ENCODE data around the gene SAMD4A. TPM values are rescaled to one million over a fixed set of nuclear protein-coding genes. Genes with fewer than 3 reads are reported as not detected.
"Not testable (repeated sequence)": the region's sequence is repeated elsewhere in the genome, so short reads cannot be mapped to it uniquely, and the experiment has no call there.

The SAMD4A gene
- total RNA-seq, 1 donor from 2014 or later, result 26.4 TPM

DNA sequence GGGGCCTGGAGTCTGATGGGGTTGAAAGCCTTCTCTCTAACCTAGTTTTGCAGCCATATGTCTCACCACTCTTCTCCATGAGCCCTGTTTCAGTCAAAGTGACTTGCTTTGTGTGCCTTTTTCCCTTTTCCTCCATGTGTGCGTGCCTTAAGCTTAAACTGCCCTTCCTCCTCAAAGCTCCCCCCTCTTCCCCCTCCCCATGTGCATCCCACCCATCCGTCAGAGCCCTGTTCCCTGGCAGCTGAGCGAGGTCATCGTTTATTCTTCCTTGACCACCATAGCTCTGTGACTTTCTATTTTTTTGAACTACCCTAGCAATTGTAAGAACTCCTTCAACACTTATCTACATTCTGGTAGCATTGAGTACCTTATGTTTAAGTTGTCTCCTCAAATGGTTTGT is 24.9 kb downstream of the SAMD4A start:
- DNase-seq (ENCODE audit: low read depth, low spot score), result no peak

DNA sequence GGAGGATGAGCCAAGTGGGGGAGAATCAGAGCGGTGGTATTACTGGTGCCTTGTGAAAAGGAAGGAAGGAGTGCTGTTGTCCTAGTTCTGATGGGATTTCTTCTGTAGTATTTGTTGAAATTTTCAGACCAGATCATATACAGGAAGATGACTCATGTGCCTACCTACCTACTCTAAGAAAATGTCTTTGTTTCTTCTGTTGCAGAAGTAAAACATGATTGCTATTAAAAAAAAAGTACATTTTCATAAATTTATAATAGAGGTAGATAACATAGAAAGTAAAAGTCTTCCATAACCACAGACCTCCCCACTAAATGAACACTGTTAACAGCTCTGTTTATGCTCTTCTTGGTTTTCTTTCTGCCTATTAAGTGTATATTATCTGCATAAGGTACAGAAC is 26.9 kb downstream of the SAMD4A start:
- no peak for DNase-seq (ENCODE audit: low read depth, low spot score)

DNA sequence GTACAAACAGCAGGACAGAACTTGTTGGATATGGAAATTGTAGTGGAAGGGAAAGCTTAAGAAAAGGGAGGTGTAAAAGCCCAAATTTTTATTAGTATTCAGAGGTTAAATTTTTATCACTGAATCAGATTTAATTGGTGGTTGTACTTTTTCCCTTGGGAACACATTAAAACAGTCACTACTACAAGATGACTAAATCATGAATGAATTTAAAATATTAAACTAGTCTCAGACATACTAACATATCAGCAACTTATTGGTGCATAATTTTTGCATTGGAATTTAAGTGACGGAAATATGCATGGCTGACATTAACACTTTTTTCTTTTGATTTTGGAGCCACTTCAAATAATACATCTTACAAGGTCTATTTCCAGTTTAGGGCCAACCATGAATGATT is 27.6 kb downstream of the SAMD4A start:
- DNase-seq (ENCODE audit: low read depth, low spot score), result no peak

DNA sequence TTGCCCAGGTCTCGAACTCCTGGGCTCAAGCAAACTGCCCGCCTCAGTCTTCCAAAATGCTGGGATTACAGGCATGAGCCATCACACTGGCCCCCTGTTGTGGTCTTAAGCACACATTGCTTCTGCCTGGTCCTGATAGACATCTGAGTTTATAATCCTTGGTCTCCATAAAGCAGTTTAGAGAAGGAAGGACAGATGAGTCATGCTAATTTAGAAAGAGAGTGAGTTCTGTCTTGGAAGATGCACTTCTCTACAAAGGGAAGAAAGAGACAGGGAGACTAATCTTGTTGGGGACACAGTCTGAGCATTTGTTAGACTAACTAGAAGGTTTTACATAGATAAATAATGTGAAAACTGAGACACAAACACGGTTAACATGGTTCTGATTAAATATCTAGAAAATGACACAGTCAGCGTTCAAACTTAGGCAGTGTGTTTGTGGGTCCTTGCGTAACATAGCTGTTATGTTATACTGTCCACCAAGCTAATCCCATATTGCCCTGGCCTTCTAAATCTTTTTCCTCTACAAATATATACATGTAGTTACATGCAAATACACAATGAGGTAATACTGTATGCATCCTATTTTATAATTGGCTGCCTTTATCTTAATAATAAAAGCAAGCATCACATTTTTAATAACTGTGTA is 31.0 kb downstream of the SAMD4A start:
- no peak for DNase-seq (ENCODE audit: low read depth, low spot score)

DNA sequence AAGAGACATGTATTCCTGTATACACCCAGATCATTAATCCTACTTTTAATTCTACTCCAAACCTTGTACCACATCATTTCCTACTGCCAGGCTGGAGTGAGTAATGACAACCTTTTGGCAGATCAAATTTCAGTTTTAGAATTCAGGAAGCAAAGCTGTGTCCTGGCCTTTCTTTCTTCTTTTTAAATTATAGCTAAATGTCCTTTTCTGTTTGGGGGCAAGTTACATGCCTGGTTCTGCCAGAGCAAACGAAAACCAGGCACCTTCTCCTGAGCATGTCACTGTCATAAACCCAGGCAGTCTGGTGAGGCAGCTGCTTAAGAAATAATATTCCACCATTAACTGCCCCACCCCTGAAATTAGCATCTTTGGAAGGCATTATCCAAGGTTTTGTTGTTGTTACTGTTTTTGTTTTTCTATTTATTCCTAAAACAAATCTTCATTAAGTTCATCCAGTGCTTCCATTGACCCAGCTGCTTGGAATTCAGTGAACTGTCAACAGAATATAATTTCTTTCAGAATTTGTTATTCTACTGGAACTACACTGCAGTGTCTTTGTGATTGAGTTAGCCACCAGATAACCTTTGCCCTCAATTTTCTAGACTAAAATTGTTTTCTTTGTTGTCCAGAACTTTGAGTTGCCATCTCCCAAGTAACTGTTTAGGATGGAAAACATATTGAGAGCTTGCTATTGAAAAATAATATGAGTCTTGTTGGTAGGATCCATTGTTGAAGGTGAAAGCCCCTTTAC is 33.2 kb downstream of the SAMD4A start:
- DNase-seq (ENCODE audit: low read depth, low spot score), result no peak

DNA sequence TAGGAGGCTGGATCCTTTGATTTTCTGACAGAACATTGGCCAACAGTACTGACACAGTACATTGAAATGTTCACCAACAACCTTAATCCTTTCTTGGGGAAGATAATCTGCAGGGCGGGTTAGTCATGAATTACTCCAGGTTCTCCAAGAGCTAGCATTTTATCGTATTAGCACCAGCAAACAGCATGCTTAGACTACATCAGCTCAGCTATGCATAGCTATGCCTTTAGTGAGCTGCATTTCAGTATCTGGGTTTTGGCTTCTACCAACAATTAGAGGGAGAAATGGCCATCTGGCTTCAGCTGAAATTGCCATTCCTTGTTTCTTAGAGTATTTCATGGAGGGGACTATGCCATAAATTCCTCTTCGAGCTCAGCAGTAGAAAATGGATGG is 33.8 kb downstream of the SAMD4A start:
- no peak for DNase-seq (ENCODE audit: low read depth, low spot score)

DNA sequence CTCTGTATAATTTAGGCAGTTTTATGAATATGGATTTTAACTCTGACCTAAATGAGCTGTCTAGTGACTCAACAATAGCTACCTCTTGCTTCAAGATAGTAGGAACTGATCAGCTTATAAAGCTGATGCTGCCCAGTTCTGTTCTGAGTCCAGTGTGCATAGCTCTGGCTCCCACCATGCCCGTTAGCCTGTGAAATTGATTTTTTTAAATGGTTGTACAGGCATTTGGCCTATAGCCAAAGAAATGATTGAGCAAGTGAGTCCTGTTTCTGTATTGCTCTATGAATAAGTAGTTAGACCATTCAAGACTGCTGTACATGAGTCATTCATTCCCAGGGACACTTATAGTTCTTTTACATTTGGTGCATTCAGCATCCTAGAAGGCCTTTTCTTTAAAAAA is 36.4 kb downstream of the SAMD4A start:
- no peak for DNase-seq (ENCODE audit: low read depth, low spot score)

- no peak for DNase-seq (ENCODE audit: low read depth, low spot score)
Observed at GRCh38 chr14:54606178-54606577, 39.2 kb downstream of the SAMD4A start.

DNA sequence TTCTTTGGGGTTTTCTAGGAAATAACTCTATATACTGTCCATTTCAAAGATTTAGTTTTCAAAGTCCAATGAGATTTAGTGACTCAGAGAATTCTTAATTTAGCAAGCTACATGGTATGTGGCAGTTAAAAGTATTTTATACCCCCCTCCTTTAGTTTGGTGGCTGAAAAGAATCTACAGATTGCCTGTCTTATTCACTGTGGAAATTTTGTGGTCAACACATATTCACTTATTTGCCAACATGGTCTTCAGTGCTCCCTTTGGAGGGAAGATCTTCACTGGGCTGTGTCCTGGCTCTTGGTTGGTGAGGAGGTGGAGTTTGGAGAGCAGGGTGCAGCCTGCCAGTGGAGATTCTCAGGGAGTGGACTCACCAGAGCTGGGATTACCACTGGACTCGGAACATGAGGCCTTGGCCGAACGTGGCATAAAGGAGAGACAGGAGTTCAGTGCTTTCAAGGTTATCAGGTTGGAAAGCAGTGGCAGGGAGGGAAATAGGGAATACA is 39.8 kb downstream of the SAMD4A start:
- DNase-seq (ENCODE audit: low read depth, low spot score), result no peak

DNA sequence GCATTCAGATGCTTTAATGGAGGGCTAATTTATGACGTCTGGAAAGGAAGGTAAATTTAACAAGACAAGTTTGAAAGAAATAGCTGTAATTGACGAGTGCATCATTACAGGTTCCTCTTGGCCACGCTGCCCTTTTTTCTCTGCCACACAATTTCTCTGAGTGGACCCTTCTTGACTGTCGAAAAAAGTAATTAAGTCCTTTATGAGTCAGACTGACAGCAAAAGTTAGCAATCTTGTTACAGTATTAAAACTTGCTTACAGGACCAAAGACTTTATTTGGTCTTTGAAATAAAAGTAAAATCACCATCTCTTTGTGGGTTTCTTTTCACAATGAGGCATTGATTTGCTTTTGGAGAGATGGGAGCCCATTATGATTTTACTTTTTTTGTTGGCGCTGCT is 42.6 kb downstream of the SAMD4A start:
- DNase-seq (ENCODE audit: low read depth, low spot score), result no peak

DNA sequence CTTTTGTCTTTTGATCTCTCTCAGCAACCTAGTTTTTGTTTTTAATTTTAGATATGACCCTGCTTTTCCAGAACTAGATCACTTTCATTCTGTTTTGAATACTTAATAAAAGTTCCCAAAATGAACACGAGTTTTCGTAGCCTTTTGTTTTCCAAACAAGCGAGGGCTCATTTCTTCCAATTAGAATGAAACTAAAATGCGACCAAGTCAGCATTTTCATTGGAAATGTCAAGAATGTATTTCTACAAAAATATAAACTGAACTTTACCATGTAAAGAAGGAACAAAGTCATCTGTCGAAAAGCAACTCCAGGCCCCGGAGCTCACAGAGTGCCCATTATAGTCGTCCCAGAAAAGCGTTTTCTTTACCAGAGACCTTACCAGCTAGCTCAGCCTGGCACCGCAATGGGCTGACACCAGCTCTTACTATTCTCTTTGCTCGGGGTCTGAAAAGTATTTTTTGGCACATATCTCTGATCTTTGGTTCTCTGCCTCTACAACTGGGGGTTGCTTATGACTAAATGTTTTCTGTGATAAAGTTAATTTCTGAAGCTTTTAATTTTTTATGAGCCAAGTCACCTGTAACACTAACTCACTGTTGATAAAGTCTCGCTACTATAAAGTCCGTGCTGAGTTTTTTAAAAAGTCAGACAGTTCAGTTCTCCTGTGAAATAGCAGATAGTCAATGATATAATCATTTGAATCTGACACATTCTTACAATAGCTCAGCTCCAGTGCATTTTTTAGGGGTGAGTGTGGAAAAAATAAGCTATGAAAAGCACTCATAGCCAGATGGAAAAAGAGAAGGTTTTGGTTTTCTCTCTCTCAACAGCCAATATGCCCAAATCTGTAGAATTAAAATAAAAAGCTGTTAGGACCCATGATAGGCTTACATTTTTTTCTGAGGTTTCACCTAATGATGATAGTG is 43.4 kb downstream of the SAMD4A start:
- DNase-seq (ENCODE audit: low read depth, low spot score), result no peak

- no peak for DNase-seq (ENCODE audit: low read depth, low spot score)
Observed at GRCh38 chr14:54614296-54614695, 47.4 kb downstream of the SAMD4A start.

GRCh38 chr14:54617467-54617866 is 50.5 kb downstream of the SAMD4A start:
- DNase-seq (ENCODE audit: low read depth, low spot score), result no peak

DNA sequence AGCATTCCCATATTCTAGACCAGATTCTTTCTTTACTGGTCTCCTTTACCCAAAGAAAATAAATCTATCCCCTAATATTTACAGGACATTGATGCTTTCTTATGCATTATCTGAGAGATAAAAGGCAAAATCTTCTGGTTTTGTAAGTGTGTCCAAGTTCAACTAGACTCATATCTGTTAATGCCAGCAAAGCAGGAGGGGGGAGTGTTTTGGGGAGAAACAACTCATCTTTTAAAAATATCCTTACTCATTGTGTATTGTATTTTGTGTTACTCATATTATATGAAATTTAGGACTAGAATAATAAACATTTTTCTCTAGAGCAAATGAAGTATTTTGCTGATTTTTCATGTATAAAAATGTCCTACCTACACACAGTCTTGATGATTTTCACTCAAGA is 54.8 kb downstream of the SAMD4A start:
- no peak for DNase-seq (ENCODE audit: low read depth, low spot score)

- DNase-seq (ENCODE audit: low read depth, low spot score), result no peak
Observed at GRCh38 chr14:54622192-54622958, 55.4 kb downstream of the SAMD4A start.

GRCh38 chr14:54623279-54624004 is 56.5 kb downstream of the SAMD4A start:
- no peak for DNase-seq (ENCODE audit: low read depth, low spot score)

GRCh38 chr14:54624005-54624358 is 57.1 kb downstream of the SAMD4A start:
- not testable (repeated sequence) for DNase-seq (ENCODE audit: low read depth, low spot score)

DNA sequence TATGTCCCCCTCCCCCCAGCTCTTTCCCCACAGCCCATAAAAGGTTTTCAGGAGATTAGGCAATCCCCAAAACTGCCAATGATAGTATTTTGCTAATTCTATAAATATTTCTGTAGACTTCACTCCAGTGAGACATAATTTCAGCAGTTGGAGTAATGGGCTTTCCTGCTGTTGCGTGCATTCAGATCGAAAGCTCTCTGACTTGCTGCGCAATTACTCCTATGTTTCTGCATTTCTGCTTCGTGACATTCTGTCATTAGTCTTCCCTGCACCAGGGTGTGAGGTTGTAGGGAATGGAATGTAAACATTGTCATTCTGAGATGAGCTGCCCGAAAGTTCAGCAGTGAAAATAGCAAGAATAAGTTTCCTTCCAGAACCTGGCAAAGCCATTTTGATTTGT is 58.2 kb downstream of the SAMD4A start:
- no peak for DNase-seq (ENCODE audit: low read depth, low spot score)

GRCh38 chr14:54627219-54627539 is 60.3 kb downstream of the SAMD4A start:
- DNase-seq (ENCODE audit: low read depth, low spot score), result no peak

GRCh38 chr14:54627540-54628363 is 60.8 kb downstream of the SAMD4A start:
- DNase-seq (ENCODE audit: low read depth, low spot score), result no peak

All from pulmonary artery endothelial cell (primary cell).